ENCODE results near the gene SUGP1.

GRCh38 chr19:19292607-19293006 lies 27.7 kb downstream of the SUGP1 start:
- TF ChIP-seq CTCF (IDR thresholded peaks at IDR 0.05; ENCODE audit: low read length), result no peak
- no peak for TF ChIP-seq EZH2 (IDR thresholded peaks at IDR 0.05; ENCODE audit: borderline replicate concordance, low read length)

Data from OCI-LY1 (cell line).